MM.1S (cell line): ENCODE results near the gene EXOC1.

ENCODE experiments used
- DNase-seq: peaks from one replicate; pipeline ENCODE4 v3.0.0-alpha.2; 2015
- H2AFZ ChIP-seq: fragments of 300-600 bp; sonication (generic); 2 replicates; pipeline ENCODE4 v1.6.0; 2016; ENCODE audit warnings: antibody characterized with exemption, low read length
- H3F3A ChIP-seq: fragments of 300-600 bp; sonication (generic); 2 replicates; pipeline ENCODE4 v1.6.1; 2016; ENCODE audit warnings: mild to moderate bottlenecking, antibody characterized with exemption, low read length, moderate library complexity, mixed read lengths; ENCODE audit not compliant: insufficient read depth
- H3K27ac ChIP-seq: fragments of 300-600 bp; sonication (generic); 2 replicates; pipeline ENCODE4 v1.5.1; 2016; ENCODE audit warnings: mild to moderate bottlenecking, low read length
- H3K27me3 ChIP-seq: fragments of 300-600 bp; sonication (generic); replicated peaks from 2 replicates; pipeline ENCODE4 v1.6.0; 2016; ENCODE audit warnings: low read length; ENCODE audit not compliant: insufficient read depth
- H3K36me3 ChIP-seq: fragments of 300-600 bp; sonication (generic); replicated peaks from 2 replicates; pipeline ENCODE4 v1.6.1; 2016; ENCODE audit warnings: mild to moderate bottlenecking, low read length, mixed read lengths; ENCODE audit not compliant: insufficient read depth
- H3K4me1 ChIP-seq: fragments of 300-600 bp; sonication (generic); 2 replicates; pipeline ENCODE4 v1.6.1; 2016; ENCODE audit warnings: low read length, mixed read lengths
- H3K4me2 ChIP-seq: fragments of 300-600 bp; sonication (generic); 2 replicates; pipeline ENCODE4 v1.6.0; 2016; ENCODE audit warnings: low read depth, low read length
- H3K4me3 ChIP-seq: fragments of 300-600 bp; sonication (generic); 2 replicates; pipeline ENCODE4 v1.5.1; 2016; ENCODE audit warnings: low read length, mixed read lengths
- H3K79me2 ChIP-seq: fragments of 300-600 bp; sonication (generic); 2 replicates; pipeline ENCODE4 v1.6.1; 2016; ENCODE audit warnings: mixed run types, low read length, mixed read lengths
- H3K9ac ChIP-seq: fragments of 300-600 bp; sonication (generic); 2 replicates; pipeline ENCODE4 v1.6.1; 2016; ENCODE audit warnings: low read length, mixed read lengths
- H3K9me2 ChIP-seq: fragments of 300-600 bp; sonication (generic); replicated peaks from 2 replicates; pipeline ENCODE4 v1.6.1; 2016; ENCODE audit warnings: mild to moderate bottlenecking, low read length, mixed read lengths; ENCODE audit not compliant: insufficient read depth
- H3K9me3 ChIP-seq: fragments of 300-600 bp; sonication (generic); replicated peaks from 2 replicates; pipeline ENCODE4 v1.6.1; 2016; ENCODE audit warnings: mild to moderate bottlenecking, low read length, mixed read lengths; ENCODE audit not compliant: insufficient read depth
- H4K20me1 ChIP-seq: fragments of 300-600 bp; sonication (generic); 2 replicates; pipeline ENCODE4 v1.6.1; 2016; ENCODE audit warnings: mild to moderate bottlenecking, low read length, moderate library complexity, mixed read lengths; ENCODE audit not compliant: insufficient read depth
- CTCF ChIP-seq: fragments of 300-600 bp; sonication (generic); IDR thresholded peaks from 2 replicates; pipeline ENCODE4 v1.5.1; 2016; ENCODE audit warnings: antibody characterized with exemption, low read length, mixed read lengths
- EZH2 ChIP-seq: fragments of 300-600 bp; sonication (generic); optimal IDR thresholded peaks from 2 replicates; pipeline ENCODE3; 2017; ENCODE audit warnings: low read depth, mild to moderate bottlenecking, antibody characterized with exemption, low read length, mixed read lengths
- EZH2phosphoT487 ChIP-seq: fragments of 300-600 bp; sonication (generic); IDR thresholded peaks from 2 replicates; pipeline ENCODE4 v1.6.1; 2018; ENCODE audit warnings: antibody characterized with exemption, low read length

EXOC1 gene

DNA sequence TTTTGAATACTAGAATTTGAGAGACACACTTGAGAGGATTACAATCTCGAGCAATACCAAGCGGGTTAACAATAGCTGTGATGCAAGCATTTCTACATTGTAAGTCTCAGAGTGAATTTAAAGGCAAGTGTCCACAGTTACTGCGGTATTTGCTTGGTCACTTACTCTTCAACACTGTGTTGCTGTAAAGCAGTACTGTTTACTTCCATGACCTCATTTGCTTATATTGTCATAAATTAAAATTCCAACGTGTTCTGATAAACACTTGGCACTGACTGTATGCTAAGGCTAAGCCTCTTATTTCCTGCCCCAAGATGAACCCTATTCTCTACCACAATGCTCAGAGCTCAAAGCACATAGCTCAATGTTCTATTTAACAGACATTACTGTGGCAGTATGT is 22.7 kb upstream of the EXOC1 start:
- DNase-seq, result no peak
- no peaks in the 10 kb centered on the region for H3K36me3 ChIP-seq
- no peaks in the 10 kb centered on the region for H4K20me1 ChIP-seq
- H3K9ac ChIP-seq, result no peak overlapping the region
- no peaks in the 10 kb centered on the region for H3F3A ChIP-seq
- no peaks in the 10 kb centered on the region for H3K27me3 ChIP-seq
- no peaks in the 10 kb centered on the region for H3K9me3 ChIP-seq
- H3K9me2 ChIP-seq, result no peaks in the 10 kb centered on the region
- TF ChIP-seq EZH2phosphoT487, result no peak
- no peak for TF ChIP-seq CTCF
- TF ChIP-seq EZH2, result no peak
- H3K4me1 ChIP-seq, result no peaks in the 10 kb centered on the region
- H3K27ac ChIP-seq, result no peak overlapping the region
- no peak overlapping the region for H2AFZ ChIP-seq
- no peak overlapping the region for H3K4me3 ChIP-seq
- no peak overlapping the region for H3K4me2 ChIP-seq
- H3K79me2 ChIP-seq, result no peaks in the 10 kb centered on the region

- Histone ChIP-seq H3K27ac (no peak overlapping the region), H4K20me1 (no peaks in the 10 kb centered on the region), H2AFZ (no peak overlapping the region), H3K4me1 (no peaks in the 10 kb centered on the region), H3K9me2 (no peaks in the 10 kb centered on the region), H3K79me2 (no peaks in the 10 kb centered on the region), H3K36me3 (no peaks in the 10 kb centered on the region), H3K9ac (no peak overlapping the region), H3K27me3 (no peaks in the 10 kb centered on the region), H3K9me3 (no peaks in the 10 kb centered on the region; the same call in 1 of the 2 replicates), H3K4me3 (no peak overlapping the region), H3F3A (no peaks in the 10 kb centered on the region), H3K4me2 (no peak overlapping the region)
- no peak for TF ChIP-seq EZH2
- no peak for TF ChIP-seq EZH2phosphoT487
- no peak for TF ChIP-seq CTCF
- no peak for DNase-seq
Measured at GRCh38 chr4:55834086-55834795, 19.2 kb upstream of the EXOC1 start.

GRCh38 chr4:55837903-55838302 is 15.5 kb upstream of the EXOC1 start:
- Histone ChIP-seq H3K27me3 (no peaks in the 10 kb centered on the region), H4K20me1 (no peaks in the 10 kb centered on the region), H3K36me3 (no peaks in the 10 kb centered on the region), H3K9me2 (no peaks in the 10 kb centered on the region), H3K9me3 (no peaks in the 10 kb centered on the region; the same call in 1 of the 2 replicates), H3K27ac (no peak overlapping the region), H3K4me1 (no peaks in the 10 kb centered on the region), H3K9ac (no peak overlapping the region), H3K4me2 (no peak overlapping the region), H3K4me3 (no peak overlapping the region), H3F3A (no peaks in the 10 kb centered on the region), H3K79me2 (no peaks in the 10 kb centered on the region), H2AFZ (no peak overlapping the region)
- DNase-seq, result no peak
- TF ChIP-seq EZH2 (no peak), EZH2phosphoT487 (no peak), CTCF (no peak)
